Measurements from ENCODE around the gene INO80C. TPM values are rescaled to one million over a fixed set of nuclear protein-coding genes. Genes with fewer than 3 reads are reported as not detected.

INO80C gene
- total RNA-seq, 1 donor from 2014 or later: 30.0 TPM

DNA sequence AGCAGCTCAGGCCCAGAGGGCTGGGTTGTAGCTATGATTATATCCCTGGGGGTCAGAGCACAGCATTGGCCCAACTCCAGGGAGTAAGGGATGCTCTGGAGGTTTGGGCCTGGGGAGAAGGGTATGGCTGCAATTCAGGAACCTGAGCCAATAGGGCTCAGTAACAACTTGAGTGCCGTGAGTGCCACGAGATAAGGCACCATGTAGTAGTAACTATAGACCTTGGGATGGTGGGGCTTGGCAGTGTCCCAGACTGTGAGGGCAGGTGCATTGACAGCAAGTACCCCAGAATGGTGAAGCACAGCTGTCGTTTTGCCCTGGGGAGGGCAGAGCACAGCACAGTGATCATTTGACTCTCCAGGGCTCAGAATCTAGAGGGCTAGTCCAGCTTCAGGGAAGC lies 75.5 kb downstream of the INO80C start:
- no peaks in the 10 kb centered on the region for H3K4me1 Mint-ChIP-seq
- no peak for DNase-seq (ENCODE audit: low spot score in 2 of 2, unreplicated experiment in 2 of 2)
- H3K36me3 Mint-ChIP-seq: peaks cover 5% of the 10 kb centered on the region
- no peak overlapping the region for H3K27ac Mint-ChIP-seq
- TF ChIP-seq, protein P1, sequence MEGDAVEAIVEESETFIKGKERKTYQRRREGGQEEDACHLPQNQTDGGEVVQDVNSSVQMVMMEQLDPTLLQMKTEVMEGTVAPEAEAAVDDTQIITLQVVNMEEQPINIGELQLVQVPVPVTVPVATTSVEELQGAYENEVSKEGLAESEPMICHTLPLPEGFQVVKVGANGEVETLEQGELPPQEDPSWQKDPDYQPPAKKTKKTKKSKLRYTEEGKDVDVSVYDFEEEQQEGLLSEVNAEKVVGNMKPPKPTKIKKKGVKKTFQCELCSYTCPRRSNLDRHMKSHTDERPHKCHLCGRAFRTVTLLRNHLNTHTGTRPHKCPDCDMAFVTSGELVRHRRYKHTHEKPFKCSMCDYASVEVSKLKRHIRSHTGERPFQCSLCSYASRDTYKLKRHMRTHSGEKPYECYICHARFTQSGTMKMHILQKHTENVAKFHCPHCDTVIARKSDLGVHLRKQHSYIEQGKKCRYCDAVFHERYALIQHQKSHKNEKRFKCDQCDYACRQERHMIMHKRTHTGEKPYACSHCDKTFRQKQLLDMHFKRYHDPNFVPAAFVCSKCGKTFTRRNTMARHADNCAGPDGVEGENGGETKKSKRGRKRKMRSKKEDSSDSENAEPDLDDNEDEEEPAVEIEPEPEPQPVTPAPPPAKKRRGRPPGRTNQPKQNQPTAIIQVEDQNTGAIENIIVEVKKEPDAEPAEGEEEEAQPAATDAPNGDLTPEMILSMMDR (IDR thresholded peaks at IDR 0.05; ENCODE audit: unreplicated experiment): no peak
- H3K27me3 Mint-ChIP-seq (ENCODE audit: low read depth): no peaks in the 10 kb centered on the region
- H3K9me3 Mint-ChIP-seq: peaks cover 18% of the 10 kb centered on the region
- H3K4me3 Mint-ChIP-seq: no peak overlapping the region

DNA sequence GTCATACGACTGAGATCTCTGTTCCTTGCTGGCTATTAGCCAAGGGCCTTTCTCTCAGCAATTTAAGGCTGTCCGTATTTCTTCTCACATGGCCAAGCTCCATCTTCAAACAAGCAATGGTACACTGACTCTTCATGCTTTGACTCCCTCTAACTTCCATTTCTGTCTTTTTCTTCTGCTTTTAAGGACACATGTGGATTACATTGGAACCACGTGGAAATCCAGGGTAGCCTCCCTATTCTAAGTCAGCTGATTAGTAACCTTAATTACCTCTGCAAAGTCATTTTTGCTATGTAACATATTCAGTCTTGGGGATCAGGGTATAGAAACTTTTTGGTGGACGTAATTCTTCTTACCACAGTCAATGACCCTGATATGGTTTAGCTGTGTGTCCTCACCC lies 79.2 kb downstream of the INO80C start:
- H3K27me3 Mint-ChIP-seq (ENCODE audit: low read depth): no peaks in the 10 kb centered on the region
- TF ChIP-seq, protein P1 (IDR thresholded peaks at IDR 0.05; ENCODE audit: unreplicated experiment): no peak
- no peaks in the 10 kb centered on the region for H3K4me1 Mint-ChIP-seq
- H3K4me3 Mint-ChIP-seq: no peak overlapping the region
- H3K36me3 Mint-ChIP-seq: peaks cover 5% of the 10 kb centered on the region
- peaks cover 21% of the 10 kb centered on the region for H3K9me3 Mint-ChIP-seq
- H3K27ac Mint-ChIP-seq: no peak overlapping the region
- no peak for DNase-seq (ENCODE audit: low spot score in 2 of 2, unreplicated experiment in 2 of 2)

Other genes with a start within 250 kb of the INO80C start
- 23.8 to 29.3 TPM (median 27.1 TPM) in 3 replicates for gene ZSCAN30, start 207.7 kb downstream of the INO80C start, total RNA-seq
- gene ZNF24, start 153.5 kb downstream of the INO80C start, total RNA-seq: 55.3 to 61.4 TPM (median 58.0 TPM) in 3 replicates
- gene ZNF396, start 120.6 kb downstream of the INO80C start, total RNA-seq: 1.2 to 1.8 TPM (median 1.6 TPM) in 3 replicates
- gene GALNT1, start 83.8 kb upstream of the INO80C start, total RNA-seq: 80.7 to 95.5 TPM (median 85.0 TPM) in 3 replicates

Data from mesothelial cell of epicardium (in vitro differentiated cells).